HG02571 (cell line): ENCODE results near the gene ATP6V1B1.

ENCODE experiments used
- ATAC-seq: cut with Tn5 transposase; IDR thresholded peaks from one replicate; pipeline ENCODE4 v1.9.1; 2021; ENCODE audit warnings: mild to moderate bottlenecking, moderate library complexity; ENCODE audit not compliant: unreplicated experiment

Gene ATP6V1B1

GRCh38 chr2:70935468-70936164 is at the start of gene ATP6V1B1:
Gene ATP6V1B1 (plus strand): TSS chr2:70935900. CDS start chr2:70935955, 55 bp downstream.
- no peak for ATAC-seq

DNA sequence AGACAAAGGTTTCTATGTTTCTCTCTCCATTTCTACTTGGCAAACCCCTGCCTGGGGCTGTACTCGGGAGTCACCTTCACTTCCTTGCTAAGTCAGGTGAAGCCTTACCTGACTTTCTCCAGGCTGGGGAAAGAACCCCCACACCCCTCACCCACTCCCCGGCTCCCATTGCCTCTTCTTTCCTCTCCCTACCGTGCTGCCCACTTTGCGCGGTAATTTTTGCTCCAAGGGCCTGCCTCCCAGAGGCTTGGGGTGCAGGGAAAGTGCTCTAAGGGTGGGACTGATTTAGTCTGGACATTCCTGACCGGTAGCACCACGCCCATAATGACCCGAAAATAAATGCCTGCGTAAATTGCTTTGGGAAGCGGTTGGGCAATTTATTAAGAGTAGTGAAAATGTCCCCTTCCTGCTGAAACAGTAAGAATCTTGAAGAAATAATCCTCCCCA is 49.1 kb upstream of the ATP6V1B1 start:
- no peak for ATAC-seq

DNA sequence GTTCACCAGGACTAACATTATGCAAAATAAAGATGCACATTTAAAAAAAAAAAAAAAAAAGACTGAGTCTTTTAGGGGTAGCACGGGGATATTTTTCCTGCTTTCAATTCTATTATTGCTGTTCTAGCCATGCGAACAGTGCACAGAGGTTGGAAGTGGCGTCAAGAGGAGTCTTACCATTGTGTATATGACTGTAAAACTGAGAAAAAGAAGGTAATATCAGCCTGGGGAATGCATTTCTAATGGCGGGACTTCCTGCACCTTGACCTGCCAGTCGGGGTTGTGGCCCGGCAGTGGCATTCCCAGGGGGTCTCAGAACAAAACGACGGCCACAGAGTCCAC is 48.5 kb upstream of the ATP6V1B1 start:
- ATAC-seq: no peak

- ATAC-seq: no peak
These were observed 48.0 kb upstream of the ATP6V1B1 start for GRCh38 chr2:70887550-70888246.

DNA sequence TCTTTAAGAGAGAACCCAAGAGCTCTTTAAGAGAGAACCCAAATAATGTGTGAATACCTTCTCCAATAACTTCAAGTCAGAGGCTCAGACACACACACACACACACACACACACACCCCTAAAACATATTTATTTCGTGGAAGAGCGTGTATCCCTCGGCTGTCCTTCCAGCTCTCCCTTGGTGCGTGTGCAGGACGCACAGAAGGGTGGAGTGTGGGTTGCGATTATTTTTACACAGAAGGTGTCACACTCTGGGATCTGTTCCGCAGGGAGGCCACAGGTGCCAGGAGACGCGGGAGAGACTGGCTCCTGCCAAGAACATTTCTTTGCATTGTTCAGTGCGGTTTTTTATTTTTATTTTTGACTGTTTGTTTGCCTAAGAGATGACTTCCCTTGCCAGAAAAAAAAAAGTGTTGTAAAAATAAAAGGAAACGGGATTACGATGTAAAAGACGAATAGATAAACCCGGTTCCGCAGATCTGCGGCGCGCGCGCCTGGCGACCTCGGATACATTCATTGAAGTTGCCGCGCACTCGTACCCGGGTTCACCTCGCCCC is 47.3 kb upstream of the ATP6V1B1 start:
- ATAC-seq: no peak

DNA sequence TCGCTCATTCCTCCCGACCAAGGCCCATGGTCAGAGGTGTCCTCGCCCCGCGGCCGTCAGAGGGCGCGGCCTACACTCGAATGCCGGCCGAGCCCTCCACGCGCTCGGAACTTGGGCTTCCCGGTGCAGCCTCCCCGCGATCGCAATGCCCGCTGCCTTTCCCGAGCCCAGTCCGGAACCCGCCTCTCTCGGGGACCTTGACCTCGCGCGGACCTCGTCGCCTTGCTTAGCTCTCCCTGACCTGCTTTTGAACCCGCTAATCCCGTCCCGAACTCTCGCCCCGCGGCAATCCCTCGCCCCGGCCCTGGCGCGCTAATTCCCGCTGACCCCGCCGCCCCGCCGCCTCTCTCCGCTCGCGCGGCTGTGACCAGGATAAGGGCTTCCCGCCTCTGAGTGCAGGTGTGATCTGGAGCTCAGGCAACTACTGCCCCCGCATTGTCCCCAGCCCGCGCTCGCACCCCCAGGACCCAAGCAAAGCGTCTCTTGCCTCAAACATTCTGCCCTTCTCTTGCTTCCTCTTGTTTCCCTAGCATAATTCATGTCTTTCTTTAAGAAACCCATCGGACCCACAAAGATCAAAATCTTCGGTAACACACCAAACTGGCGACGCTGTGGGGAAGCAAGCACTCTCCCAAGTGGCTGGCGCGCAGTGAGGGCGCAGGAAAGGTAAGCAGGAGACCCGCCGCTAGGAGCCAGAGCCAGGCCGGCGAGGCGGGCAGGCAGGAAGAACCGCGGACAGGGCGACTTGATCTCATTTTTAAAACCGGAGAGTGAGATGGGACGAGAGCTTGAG is 46.6 kb upstream of the ATP6V1B1 start:
- ATAC-seq: no peak

DNA sequence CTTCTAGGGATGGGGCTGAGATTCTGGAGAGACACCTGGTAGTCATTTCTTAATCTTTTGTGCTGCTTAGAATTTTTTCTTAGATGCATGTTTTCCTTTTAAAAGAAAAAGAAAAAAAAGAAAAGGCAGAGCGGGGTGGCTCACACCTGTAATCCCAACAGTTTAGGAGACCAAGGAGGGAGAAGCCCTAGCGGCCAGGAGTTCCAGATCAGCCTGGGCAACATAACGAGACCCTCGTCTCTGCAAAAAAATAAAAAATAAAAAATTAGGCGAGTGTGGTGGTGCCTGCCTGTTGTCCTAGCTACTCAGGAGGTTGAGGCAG is 46.0 kb upstream of the ATP6V1B1 start:
- no peak for ATAC-seq

DNA sequence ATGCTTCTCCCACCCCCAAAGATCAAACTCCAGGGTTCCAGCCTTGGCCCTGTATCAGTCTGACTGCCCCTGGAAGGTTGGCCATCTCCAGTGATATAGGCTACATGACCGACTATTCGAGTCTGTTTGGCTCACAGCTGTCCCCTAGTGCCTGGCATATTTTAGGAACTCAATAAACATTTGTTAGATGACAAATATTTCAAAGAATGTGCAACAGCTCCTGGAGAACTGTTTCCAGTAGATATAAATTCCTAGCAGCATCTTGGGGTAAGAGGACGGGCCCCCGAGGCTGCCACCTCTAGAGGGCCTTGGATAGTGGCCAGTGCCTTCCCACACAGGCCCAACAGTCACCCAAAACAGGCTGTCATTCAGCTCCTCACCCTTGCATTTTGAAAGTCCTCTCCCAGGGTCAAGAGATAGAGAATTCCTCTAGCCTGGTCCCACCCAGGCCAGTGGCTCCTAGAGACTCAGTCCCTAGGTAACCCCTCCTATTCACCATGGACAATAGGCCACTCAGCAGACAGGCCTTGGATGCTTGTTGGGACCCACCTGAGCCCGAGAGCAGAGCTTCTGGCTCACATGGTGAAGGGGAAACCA is 45.1 kb upstream of the ATP6V1B1 start:
- no peak for ATAC-seq

- no peak for ATAC-seq
These were observed 43.9 kb upstream of the ATP6V1B1 start for GRCh38 chr2:70891572-70892357.

GRCh38 chr2:70892750-70893149 is 43.0 kb upstream of the ATP6V1B1 start:
- no peak for ATAC-seq

- ATAC-seq: no peak
These were observed 42.5 kb upstream of the ATP6V1B1 start for GRCh38 chr2:70893186-70893585.

GRCh38 chr2:70894765-70895164 is 40.9 kb upstream of the ATP6V1B1 start:
- ATAC-seq: no peak

DNA sequence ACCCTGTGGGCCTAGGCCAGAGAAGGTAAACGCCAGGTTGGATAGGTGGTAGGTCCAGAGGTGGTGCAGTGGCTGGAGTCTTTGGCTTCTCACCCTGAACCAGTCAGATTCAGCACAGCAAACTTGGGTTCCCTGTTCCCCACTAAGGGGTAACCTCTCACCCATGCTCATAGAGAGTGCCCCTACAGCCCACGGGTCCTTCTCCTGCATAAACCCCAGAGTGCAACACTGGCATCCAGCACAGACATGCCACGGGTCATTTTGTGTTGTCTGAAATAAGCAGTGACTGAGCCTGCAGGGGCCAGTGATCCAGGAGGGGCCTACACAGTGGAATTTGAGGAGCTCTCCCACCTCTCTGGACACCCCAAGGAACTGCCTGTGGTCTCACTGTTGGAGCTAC is 40.5 kb upstream of the ATP6V1B1 start:
- ATAC-seq: no peak

DNA sequence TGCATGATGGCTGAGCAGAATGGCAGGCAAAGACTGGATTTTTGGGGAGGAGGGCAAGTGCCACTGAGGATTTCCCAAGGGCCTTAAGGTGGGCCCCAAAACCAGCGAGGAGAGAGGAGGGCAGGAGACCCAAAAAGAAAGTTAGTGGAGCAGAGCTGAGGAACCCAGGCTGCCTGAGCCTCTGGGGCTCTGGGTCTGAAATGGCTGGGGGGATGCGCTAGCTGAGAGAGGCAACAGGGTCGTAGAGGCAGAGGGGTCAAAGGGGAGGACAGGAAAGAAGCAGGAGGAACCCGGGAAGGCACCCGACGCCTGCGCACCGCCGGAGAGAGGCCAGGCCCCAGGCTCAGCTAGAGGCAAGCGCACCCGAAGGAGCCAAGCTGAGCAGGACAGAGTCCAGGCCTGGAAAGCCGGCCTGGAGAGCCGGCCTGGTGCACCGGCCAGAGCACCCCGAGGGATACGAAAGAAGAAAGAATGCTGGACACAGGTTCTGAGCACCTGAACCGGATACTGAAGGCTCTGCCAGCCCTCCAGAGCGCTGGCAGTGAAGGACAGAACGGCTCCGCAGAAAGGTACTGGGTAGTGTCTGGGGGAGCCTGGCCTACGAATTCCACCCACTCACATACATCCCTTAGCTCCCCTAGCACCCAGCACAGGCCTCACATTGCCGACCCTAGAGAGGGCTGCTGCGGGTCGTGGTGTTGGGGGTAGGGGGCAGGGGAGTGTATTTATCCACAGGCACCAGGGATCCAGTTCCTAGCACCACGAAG is 39.5 kb upstream of the ATP6V1B1 start:
- no peak for ATAC-seq

DNA sequence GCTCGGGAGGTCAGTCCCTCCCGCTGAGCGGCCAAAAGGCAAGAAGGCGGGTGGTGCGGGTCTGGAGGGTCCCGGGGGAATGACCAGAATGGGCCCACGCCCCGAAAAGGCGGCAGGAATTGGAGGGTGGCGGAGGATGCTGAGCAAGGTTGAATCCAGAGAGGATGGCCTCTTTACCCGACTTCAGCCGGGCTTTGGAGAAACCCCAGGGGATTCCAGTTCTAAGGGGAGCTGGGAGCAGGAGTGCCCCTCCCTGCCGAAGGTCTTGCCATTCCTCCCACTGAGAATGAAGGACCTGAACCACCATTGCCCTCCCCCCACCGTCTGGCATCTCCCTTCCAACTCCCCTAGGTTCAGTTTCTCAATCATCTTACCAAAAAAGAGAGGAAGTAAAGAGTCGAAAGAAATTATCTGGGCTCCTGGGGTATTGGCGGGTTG is 38.9 kb upstream of the ATP6V1B1 start:
- ATAC-seq: no peak

DNA sequence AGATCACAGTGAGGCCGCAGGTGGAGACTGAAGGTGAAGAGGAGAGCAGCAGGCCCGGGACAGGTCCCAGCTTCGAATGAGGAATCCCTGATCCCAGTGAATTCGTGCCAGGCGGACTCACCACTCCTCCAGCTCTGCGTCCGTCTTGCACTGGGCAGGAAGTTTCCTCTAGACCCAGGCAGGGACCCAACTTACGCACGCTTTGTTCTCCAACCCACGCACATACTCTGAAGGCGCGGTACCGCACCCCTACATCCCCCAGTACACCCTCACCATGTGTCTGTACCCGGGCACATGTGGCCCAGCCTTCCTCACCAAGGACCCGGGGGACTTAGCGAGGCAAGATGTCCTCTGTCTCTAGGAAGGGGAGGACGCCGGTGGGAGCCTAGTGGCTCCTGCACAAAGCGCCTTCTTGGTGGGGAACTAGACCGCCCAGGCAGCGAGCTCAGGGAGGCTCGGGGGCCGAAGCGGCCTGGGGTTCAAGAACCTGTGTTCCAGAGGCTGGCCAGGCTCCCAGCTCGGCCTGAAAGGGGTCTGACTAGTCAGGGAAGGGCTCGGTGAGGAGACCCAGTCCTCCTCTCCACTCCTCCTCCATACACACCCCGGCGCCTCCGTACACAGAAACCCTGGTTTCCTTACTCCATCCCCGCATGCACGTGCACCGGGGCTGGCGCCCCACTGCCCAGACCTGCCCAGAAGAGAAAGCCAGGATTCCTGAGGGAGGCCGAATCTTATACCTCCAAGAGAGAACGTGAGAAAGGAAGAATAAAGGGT is 38.3 kb upstream of the ATP6V1B1 start:
- ATAC-seq: no peak

DNA sequence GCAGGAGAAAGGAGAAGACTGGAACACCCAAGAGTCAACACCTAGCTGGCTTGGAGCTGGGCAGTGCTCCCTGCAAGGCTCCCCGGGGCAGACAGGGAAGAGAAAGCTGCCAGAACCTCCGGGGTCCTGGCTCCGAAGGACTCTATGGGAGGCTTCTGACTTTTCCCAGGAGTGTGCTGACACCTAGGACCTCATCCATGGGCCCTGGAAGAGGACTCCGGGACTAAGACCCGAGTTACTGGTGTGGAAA is 37.8 kb upstream of the ATP6V1B1 start:
- ATAC-seq: no peak

GRCh38 chr2:70898363-70899240 is 37.1 kb upstream of the ATP6V1B1 start:
- ATAC-seq: no peak
